NCI-H446 treated with DMSO at 0.1 percent for 48 hours (cell line): ENCODE data around the gene ELOVL2.

ENCODE experiments used
- DNase-seq: peaks from one replicate; lab custom pipeline; 2025; lab: John Stamatoyannopoulos, UW

Gene ELOVL2

DNA sequence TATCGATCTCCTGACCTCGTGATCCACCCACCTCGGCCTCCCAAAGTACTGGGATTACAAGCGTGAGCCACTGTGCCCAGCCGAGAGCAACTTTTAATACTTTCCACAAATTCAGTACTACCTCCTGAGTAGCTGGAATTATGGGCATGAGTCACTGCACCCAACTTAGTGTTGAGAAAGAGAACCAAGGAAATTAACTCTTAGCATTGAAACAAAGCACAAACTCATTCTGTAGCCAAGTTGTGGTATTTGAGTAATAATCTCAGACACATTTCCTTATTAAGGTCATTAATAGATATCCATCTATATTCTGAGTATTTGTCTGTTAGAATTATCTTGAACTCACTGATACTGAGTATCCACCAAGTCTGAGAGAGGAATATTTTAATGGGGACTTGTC, 14.3 kb upstream of the ELOVL2 start:
- no peak for DNase-seq

DNA sequence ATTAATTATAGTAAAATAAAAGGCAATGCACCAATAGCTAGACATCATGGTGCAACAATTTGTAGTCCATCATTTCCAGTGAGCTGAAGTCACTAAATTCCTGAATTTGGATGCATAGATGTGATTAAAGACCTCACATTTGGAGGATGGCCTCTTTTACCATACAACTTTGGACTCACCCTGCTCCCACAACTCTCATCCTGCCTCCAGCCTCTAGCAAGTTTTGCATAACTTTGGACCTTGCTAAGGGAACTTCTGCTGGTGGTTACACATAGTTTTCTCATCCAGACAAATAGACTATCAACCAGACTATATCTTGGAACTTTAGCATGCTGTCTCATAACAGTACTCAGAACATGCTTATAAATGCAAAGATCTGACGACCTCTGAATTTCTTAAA, 12.8 kb upstream of the ELOVL2 start:
- no peak for DNase-seq

DNA sequence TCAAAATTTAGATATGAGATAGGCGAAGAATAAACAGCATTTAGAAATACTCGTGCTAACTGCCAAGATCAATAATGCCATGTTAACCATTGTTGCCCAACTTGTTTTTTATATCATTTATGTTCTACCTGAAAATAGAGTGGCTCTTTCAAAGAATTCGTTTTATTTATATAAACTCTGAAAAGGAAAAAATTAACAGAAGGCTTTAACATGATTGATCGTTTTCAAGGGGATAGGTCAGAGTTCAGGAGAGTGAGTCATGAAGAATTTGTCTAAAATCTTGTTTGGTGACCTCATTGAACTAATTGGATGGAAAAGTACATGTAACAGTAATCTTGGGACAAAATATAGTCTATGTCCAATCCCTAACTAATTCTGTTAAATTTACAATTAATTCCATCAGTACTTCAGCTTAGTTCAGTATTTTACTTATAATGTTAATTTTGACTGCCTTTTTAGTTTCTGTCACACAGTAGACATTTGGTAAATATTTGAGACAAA, 11.1 kb upstream of the ELOVL2 start:
- DNase-seq, result no peak

DNA sequence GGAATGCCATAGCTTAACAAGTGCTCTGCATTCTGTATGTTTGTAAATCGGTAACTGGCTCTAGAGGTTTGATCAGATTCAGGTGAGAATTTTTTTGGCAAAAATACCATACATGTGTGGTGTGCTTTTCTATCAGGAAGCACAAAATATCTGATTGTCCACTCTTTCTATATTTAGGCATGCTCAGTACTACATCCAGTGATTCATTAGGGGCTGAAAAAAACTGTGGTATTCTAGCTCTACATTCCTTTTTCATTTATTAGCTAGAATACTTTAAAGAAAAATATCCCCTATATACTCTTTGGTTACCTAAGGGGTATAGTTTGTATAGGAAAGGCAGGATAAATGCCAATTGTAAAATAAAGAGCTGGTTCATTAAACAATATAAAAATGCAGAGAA, 10.6 kb upstream of the ELOVL2 start:
- DNase-seq, result no peak

DNA sequence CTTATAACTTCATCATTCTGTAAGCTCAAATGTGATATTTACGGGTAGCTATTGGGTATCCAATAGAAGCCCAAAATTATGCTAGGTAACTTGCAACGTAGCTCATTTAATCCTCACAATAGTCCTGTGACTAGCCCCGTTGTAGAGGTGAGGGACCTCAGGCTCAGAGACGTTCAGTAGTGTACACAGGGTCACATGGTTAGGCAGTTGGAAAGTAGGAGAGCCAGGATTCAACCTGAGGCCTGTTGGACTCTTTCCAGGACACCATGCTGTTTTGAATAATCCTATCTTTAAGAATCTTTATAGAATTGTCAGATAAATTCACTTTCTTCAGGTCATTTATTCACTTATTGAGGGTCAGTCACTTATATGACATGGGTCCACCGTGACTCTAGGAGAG, 9.2 kb upstream of the ELOVL2 start:
- DNase-seq, result no peak

DNA sequence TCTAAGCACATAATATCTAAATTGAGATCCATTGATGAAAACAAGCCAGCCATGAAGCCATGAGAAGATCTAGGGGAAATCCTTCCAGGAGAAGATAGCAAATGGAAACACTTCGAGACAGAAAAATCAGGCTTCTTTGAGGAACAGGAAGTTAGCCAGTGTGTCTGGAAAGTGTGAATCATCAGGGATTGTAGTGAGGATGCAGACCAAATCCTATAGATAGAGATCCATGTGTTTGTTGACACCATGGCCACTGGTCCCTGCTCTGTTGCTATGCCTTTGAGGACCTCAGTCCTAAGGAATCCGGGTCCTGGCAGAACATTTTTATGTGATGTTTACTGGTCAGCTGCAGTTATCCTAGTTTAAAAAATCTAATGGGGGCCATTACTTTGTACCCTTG, 6.6 kb upstream of the ELOVL2 start:
- no peak for DNase-seq

DNA sequence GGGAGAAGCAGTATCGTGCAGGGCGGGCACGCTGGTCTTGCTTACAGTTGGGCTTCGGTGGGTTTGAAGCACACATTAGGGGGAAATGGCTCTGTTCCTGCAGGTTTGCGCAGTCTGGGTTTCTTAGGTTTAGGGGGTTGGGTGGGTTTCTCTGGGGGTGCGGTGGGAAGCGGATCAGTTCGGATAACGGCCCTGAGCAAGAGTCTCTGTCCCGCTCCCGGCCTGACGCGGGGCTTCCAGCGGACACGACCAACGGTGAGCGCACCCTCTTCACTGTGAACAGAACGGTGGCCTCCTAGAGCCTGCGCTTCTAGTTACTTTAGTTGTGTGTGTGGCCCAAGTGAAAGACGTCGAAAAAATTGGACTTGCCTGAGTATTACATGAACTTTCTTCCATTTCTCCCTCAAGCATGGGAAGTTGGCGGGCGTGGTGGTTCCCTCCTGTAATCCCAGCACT, 635 bp upstream of the ELOVL2 start:
- DNase-seq, result no peak

DNA sequence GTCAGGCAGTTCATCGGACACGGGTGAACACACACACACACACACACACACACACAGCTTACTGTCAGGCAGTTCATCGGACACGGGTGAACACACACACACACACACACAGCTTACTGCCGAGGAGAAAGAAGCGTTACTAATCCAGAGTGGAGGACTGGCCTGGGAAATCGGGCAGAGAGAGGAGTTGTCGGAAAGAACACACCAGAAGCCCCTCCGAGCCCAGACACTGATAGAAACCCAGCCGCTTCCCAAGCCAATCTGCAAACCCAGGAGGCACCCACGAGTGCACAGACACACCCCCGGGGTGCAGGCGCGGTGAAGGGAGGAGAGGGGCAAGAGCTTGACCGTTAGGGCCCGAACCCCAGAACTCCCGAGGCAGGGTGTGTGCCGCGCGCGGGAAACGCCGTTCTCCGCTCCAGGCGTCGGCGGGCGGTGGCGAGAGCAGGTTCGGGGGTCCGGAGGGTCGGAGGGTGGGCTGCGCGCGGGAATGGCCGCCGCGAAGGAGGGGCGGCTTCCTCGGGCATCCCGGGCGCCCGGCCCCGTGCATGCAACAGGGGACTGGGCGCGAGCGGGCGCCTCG, 636 bp downstream of the ELOVL2 start:
- DNase-seq, result no peak

DNA sequence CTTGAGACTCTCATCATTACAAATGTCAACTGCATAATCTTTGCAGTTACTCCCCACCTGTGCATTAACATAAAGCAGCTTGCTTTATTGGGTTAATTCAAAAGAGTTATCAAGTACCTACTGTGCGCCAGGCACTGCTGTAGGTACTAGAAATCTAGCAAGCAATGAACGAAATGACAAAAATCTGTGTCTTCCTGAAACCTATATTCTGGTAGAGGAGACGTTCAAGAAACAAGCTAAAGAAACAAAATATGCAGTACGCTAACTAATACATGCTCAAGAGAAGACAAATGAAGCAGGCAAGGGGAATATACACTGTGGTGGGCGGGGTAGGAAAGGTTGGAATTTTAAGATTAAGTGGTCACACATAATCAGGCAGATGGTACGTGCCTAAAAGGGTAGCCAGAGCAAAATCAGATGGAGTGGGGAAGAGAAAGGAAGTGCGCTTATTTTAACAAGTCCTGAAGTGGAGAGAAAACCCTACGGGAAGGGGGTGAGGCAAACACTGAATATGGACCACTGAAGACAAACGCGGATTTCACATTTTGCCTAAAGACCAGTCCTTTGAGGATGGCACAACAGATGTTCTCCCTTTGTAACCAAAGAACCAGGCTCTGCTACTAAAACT, 1.2 kb downstream of the ELOVL2 start:
- no peak for DNase-seq

DNA sequence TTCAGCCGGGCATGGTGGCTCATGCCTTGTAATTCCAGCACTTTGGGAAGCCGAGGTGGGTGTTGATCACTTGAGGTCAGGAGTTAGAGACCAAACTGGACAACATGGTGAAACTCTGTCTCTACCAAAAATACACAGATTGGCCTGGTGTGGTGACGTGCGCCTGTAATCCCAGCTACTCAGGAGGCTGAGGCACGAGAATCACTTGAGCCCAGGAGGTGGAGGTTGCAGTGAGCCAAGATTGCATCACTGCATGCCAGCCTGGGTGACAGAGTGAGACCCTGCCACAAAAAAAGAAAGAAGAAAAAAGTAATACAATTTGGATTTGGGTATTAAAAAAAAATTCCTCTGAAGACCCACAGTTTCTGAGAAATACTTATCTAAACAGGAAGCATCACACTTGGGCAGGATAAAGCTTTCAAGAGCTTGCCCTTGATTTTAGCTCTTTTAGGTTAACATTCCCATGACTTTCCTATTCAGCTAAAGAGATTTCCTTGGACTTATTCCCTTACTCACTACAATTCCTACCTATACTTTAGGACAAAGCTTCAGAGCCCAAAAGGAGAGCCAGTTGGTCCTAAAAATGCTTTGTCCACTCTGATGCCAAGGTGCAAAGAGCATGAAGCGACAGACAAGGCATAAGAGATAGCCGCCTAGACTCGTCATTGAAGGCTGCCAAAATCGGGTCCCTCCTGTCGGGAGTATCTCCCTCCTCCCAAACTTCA, 1.9 kb downstream of the ELOVL2 start:
- no peak for DNase-seq

DNA sequence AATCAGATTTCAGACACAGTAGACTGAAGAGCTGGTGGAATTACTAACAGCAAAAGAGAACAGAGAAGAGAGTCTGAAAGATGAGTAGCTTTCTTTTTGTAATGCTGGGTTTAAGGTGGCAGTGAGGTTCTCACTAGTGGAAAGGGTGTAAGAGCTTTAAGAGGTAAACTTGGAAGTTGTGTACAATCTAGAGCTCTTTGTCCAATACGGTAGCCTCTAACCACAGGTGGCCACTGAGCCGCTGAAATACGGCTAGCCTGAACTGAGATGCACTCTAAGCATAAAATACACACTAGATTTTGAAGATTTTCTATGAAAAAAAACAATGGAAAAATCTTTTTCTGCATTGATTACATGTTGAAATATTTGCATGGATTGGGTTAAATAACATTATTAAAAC, 4.0 kb downstream of the ELOVL2 start:
- DNase-seq, result no peak

DNA sequence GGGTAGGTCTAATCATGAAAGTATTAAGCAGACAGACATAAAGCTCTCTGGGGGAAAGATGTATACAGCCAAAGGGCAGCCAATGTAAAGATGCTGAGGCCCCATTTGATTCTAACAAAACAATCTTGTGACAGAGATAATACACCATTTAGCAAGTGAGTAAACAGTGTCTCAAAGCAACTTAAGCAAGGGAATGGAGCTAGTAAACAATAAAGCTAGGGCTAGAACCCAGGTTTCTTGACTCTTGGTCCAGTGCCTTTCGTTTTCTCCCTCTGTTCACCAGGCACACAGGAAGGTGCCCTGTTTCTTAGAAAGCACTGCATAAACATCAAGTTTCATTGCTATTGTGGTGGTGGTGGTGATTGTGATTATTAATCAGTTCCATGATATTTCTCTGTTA, 5.1 kb downstream of the ELOVL2 start:
- DNase-seq, result no peak

DNA sequence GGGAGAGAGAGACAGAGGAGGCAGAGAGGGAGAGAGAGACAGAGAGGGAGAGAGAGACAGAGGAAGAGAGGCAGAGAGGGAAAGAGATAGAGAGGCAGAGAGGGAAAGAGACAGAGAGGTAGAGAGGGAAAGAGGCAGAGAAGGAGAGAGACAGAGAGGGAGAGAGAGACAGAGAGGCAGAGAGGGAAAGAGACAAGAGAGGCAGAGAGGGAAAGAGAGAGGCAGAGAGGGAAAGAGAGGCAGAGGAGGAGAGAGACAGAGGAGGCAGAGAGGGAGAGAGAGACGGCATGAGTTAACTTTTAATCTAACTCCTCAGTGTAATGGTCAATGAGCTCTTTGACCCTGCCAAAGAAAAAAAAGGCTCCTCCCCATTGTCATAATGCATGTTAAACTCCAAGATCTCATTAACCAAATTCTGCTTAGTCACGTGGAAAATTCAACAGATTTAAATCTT, 7.1 kb downstream of the ELOVL2 start:
- no peak for DNase-seq

DNA sequence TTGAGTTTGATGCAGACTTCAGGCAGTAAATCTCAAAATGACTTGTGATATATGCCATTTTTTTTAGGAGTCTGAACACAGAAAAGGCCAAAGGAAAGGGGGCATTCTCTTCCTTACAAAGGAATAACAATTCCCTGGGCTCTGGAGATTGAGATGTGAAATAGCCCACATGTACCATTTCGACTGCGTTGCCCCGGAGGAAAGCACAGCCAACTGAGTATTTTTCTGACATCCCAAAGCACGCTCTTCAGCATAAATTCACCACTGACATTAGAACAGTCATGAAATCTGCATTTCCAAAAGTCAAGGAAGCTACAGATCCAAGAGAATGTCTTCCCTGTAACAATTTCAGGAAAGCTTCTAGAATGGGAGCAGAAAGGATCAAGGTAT, 7.8 kb downstream of the ELOVL2 start:
- DNase-seq, result no peak

DNA sequence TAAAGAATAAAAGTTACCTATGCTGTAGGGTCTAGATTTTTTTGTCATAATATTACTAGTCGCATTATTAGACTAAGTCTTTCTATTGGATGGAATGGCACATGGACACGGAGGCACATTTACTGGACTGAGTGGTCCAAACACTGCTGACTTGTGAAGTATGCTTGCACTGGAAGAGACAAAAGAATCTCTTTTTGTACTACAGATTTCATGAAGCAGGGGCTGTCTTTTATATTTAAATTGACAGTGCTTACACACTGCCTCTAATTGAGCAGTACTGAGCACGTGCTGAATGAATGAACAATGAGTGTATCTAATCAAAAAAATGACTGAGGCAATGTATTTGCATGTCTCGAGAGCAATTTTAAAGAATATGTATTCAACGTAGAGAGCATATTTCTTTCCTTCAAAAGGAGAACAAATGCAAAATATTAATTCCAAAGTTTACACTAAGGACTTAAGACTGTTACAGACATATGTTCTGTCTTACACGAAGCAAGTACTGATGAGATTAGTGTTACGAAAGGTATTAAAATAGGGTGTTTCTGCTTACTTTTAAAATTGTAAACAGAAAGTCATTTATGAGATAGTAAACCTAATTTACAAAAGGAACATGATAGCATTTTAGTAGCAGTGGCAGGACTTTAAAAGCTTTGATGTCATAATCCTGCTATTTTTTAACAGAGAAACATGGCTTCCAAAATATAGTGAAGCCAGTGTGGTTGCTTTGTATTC, 8.3 kb downstream of the ELOVL2 start:
- DNase-seq, result no peak

DNA sequence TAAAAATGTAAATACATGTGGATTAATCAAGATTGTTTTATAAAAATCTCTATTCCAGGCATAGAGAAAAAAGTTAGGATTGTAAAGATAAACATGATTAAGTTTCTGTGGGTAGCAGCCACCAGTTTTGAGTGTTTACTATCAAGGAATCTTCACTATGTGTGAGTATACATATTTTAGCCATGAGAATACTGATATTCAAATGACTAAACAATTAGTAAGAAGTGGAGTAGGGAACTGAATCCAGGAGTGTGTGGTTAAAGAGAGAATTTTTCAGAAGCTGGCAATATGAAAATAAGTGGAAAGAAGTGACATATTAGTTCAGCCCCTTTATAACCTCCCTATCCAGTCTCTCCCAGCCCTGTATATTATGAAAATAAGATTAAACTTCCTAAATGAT, 10.3 kb downstream of the ELOVL2 start:
- DNase-seq, result no peak

DNA sequence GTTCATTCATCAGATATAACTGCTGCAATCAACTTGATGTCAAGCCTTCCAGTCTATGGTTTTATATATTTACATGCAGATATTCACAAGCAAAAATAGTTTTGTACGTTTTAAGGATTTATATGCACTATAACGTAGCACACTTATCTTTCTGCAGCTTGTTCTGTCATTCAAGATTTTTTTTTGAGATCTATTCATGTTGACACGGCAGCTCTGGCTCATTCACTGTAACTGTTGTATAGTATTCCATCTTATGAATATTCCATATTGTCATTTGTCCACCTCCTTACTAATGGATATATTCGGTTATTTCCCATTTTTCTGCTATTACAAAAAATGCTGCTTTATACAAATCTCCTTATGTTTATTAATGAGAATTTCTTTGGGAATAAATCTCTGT, 13.2 kb downstream of the ELOVL2 start:
- DNase-seq, result no peak

DNA sequence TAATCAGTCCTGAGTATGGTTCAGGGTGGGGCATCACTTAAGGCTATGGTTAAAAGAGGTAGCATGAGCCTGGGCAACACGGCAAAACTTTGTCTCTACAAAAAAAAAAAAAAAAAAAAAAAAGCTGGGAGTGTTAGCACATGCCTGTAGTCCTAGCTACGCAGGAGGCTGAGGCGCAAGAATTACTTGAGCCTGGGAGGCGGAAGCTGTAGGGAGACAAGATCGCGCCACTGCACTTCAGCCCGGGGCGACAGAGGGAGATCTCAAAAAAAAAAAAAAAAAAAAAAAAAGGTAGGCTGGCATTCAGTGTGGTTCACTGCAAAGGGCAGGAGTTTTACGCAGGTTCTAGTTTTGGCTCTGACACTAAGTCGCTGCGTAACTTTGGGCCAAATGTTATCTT, 15.1 kb downstream of the ELOVL2 start:
- no peak for DNase-seq

DNA sequence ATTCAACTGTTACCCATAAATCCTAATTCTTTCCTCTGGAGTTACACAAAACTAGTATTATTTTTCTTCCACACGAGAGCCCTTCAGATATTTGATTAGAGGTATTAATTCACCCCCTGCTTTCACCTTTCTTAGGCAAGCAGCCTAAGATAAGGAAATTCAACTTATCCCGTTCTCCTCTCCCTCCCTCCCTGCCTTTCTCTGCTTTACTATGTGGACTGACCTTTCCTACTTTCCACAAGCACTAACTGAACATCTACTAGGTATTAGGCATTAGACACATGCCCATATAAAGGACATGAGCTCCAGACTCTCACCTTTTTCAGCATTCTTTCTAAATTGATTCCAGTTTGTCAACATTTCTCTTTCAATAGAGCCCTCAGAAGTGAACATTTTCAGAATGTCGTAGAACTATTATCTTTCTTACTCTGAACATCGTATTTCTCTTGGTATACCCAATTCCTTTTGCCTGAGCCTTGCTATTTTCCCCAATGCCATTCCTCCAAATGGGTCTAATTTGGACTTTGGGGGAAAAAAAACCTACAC, 16.5 kb downstream of the ELOVL2 start:
- DNase-seq, result no peak

DNA sequence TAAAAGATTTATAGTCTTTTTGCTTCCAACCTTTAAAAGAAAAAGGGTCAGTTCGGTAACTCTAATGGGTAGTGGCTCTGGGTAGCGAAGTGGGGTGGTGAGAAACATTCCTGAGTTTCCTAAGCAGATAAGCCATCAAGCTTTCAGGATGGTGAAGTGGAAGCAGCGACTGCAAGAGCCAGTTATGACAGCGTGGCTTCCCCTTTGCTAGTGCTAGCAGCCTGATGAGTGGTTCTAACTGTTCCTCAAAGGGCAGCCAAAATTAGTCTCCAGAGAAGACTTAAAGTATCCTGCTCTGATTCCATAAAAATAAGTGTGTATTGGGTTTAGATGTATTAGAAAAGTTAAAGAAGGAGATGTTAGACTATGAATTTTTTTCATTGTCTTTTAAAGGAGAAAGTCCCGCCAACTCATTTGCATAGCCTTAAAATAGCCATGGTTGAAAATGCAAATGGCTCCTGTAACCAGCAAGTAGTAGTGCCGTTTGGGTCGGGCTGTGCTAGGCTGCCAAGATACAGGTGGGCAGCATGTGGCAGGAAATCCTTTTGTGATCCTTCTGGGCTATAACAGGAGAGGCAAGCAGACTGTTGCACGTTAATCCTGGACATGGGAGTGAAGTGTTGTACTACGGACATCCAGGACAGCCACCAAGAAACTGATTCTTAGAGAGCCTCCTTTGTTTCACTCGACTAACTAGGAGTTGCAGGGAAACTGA, 18.0 kb downstream of the ELOVL2 start:
- no peak for DNase-seq

DNA sequence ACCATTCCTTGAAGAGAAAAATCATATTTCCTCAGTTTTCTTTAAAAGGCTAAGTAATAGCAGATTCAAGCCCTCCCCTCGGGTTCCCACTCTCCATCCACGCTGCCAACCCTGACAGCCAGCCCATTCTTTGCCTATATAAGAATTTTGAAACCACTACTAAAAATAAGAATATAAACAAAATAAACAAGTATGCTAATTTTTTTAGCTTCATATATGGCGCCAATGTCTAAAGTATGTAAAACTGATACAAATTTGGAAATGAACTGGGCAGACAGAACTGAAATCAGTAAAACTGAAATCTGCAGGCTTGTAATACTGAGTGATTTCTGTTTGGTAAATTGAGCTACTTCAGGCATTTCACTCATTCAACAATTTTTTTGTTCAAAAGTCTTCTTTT, 19.0 kb downstream of the ELOVL2 start:
- no peak for DNase-seq

DNA sequence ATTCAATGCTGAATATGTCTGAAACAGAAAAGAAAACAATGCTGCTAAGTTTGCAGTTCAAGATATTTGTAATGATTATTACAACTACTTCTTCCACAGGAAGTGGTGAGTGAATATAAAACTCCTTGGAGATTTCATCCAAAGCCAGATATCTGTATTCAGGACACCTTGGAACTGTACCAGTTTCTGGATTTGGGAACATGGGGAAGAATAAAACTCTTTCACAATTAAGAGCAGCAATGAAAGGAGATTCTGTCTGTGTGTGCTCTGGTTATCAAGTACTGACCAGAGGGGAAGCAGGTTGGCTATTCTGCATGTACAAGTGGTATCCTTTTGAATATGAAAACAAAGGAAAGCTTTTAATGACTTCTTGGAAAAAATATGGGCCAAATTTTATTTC, 21.1 kb downstream of the ELOVL2 start:
- DNase-seq, result no peak
